Fibroblast of pulmonary artery (primary cell): Measurements from ENCODE around the gene C13orf42.
"Not testable (repeated sequence)": the region's sequence is repeated elsewhere in the genome, so short reads cannot be mapped to it uniquely, and the experiment has no call there.

ENCODE experiments used
- DNase-seq: peaks from one replicate; pipeline ENCODE4 v3.0.0-alpha.2; 2010; ENCODE audit warnings: low read depth
- H3K4me3 ChIP-seq: replicated peaks from 2 replicates; pipeline ENCODE4 v1.5.1; 2011; ENCODE audit warnings: low read depth, mild to moderate bottlenecking, control low read depth, low read length, moderate library complexity
- TF ChIP-seq, protein P1 (sequence below): IDR thresholded peaks from 2 replicates; pipeline ENCODE4 v1.5.1; 2011; ENCODE audit warnings: mild to moderate bottlenecking, control low read depth, low read length, inconsistent platforms; ENCODE audit errors: missing control alignments

C13orf42 gene

DNA sequence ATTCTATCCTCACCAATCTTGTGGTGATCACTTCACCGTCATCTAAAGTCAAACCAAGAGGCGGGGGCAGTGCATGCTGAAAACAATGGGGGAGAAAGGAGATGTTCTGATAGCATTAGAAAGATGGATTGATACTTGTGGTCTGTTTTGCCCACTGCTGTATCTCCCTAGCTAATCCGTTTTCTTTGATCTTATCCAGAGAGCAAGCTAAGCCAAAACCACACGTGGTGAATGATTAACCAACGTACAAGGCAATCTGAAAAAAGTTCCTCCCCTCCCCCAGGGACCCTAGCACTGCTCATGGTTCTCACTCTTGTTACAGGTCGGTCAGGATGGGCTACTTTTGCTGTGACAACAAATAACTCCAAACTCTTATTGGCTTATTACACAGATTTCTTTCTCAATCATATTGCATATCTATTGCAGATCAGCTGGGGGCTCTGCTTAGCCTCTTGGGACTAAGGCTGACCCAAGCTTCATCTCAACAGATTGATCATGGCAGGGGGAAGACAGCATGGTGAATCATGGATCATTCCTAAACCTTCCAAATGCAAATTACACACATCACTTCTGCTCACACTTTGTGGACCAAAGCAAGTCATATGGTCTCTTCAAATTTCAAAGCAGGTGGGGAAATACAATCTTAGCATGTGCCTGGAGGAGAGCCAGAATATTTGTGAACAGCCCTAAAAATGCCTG is 11.9 kb upstream of the C13orf42 start:
- H3K4me3 ChIP-seq: no peak overlapping the region
- TF ChIP-seq, protein P1, sequence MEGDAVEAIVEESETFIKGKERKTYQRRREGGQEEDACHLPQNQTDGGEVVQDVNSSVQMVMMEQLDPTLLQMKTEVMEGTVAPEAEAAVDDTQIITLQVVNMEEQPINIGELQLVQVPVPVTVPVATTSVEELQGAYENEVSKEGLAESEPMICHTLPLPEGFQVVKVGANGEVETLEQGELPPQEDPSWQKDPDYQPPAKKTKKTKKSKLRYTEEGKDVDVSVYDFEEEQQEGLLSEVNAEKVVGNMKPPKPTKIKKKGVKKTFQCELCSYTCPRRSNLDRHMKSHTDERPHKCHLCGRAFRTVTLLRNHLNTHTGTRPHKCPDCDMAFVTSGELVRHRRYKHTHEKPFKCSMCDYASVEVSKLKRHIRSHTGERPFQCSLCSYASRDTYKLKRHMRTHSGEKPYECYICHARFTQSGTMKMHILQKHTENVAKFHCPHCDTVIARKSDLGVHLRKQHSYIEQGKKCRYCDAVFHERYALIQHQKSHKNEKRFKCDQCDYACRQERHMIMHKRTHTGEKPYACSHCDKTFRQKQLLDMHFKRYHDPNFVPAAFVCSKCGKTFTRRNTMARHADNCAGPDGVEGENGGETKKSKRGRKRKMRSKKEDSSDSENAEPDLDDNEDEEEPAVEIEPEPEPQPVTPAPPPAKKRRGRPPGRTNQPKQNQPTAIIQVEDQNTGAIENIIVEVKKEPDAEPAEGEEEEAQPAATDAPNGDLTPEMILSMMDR: no peak
- DNase-seq: no peak

- peak; percentile 11 for DNase-seq
- TF ChIP-seq, protein P1: peak; percentile 30
- H3K4me3 ChIP-seq: not testable (repeated sequence)
Observed at GRCh38 chr13:51120873-51121272, 9.8 kb upstream of the C13orf42 start.

DNA sequence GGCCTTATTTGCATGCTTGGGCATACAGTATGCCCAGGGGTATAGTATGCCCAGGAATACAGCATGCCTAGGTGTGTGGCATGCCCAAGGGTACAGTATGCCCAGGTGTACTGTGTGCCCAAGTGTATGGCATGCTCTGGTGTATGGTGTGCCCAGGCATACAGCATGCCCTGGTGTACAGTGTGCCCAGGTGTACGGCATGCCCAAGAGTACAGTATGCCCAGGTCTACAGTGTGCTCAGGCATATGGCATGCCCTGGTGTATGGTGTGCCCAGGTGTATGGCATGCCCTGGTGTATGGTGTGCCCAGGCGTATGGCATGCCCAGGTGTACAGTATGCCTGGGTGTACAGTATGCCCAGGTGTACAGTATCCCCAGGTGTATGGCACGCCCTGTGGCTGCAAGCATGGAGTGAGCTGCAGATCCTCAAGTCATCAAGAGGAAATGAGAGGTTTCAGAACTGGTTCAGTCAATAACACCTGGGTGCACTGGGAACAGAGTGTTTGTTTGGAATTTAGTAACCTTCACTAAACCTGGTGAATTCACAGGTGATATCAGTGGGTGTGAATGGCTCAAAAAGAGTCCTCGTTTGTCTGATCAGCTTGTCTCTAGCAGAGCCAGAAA is 7.8 kb upstream of the C13orf42 start:
- no peak for DNase-seq
- no peak overlapping the region for H3K4me3 ChIP-seq
- TF ChIP-seq, protein P1: no peak

- no peak for DNase-seq
- TF ChIP-seq, protein P1: no peak
Observed at GRCh38 chr13:51113969-51114368, 2.9 kb upstream of the C13orf42 start.

DNA sequence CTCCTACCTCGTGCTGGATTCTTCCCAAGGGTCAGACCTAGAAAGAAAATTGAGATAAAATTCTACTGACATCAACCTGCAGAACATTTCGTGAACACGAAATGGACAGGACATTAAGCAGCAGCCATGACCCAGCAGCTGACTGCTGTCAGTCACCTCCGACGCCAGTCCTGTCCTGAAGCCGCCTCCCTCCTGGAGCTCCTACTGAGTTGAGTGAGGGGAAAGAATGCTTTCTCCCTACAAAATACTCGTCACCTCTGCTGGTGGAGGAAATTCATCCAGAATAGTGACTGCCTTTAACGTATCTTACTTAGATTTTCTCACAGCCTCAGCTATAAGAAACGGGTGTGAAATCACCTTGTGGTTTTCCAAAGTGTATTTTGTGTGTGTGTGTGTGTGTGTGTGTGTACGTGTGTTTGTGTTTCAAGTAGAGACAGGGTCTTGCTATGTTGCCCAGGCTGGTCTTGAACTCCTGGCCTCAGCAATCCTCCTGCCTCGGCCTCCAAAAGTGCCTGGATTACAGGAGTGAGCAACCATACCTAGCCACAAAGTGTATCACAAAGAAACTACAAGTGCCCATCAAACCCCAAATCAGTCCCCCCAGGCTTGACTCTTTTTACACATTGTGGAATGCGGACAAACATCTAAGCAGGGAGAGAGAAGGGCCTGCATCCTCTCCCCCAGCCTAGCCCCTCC is 2.3 kb upstream of the C13orf42 start:
- no peak for DNase-seq
- H3K4me3 ChIP-seq: no peak overlapping the region
- TF ChIP-seq, protein P1: no peak

More at GRCh38 chr13:51113969-51114368, 2.9 kb upstream of the C13orf42 start:
- no peak overlapping the region for H3K4me3 ChIP-seq

- DNase-seq: no peak
- TF ChIP-seq, protein P1: no peak
- no peak overlapping the region for H3K4me3 ChIP-seq
Observed at GRCh38 chr13:51112771-51113170, 1.7 kb upstream of the C13orf42 start.
